GM20431 (cell line): ENCODE data around the gene TC2N.
"Not testable (repeated sequence)": the region's sequence is repeated elsewhere in the genome, so short reads cannot be mapped to it uniquely, and the experiment has no call there.

Source experiments
- in situ Hi-C: fragments of 300-500 bp; cut with MseI, MboI; formaldehyde crosslinking; loops from one replicate; pipeline ENCODE4 v1.15.0; 2020; ENCODE audit warnings: low sequenced_read_pairs; ENCODE audit not compliant: unreplicated experiment

TC2N gene

DNA sequence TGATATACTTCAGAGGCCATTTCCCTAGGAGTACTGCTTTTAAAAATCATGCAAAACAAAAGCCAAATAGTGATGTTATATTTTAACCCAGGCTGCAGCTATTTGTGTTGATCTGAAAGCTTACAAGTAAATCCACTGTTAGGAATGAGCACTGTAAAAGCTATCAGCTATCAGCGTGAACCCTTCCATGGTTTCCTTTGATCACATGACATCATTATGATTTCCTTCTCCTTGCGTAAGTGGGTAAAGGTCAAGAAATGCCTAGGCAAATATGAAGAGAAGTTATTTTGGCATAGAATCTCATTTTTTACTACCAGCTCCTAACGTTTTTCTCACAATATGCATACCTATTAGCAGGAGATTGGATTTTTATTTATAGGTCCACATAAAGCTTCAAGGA lies 86.9 kb downstream of the TC2N start:
- in situ Hi-C loops, result no loop called here

GRCh38 chr14:91778217-91778616 lies 89.1 kb downstream of the TC2N start:
- in situ Hi-C loops, result no loop called here

- in situ Hi-C loops, result no loop called here
Measured at GRCh38 chr14:91774140-91775096, 92.9 kb downstream of the TC2N start.

DNA sequence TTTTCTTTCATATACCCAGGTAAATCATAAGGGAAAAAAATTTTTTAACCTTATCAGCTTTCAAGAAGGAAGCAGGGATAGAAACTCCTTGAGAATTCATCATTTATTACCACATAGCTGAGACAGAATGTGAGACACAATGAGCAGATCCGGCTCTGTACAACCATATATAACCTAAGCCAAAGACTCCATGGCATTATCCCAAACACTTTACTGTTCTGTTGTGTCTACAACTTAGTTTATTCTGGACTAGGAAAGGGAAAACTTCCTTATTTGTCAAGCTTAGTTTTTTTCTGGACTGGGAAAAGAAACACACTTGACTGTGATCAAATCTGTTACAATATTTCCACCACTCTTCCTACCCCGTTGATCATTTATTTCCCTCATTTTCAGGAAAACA lies 97.2 kb downstream of the TC2N start:
- in situ Hi-C loops, result no loop called here

DNA sequence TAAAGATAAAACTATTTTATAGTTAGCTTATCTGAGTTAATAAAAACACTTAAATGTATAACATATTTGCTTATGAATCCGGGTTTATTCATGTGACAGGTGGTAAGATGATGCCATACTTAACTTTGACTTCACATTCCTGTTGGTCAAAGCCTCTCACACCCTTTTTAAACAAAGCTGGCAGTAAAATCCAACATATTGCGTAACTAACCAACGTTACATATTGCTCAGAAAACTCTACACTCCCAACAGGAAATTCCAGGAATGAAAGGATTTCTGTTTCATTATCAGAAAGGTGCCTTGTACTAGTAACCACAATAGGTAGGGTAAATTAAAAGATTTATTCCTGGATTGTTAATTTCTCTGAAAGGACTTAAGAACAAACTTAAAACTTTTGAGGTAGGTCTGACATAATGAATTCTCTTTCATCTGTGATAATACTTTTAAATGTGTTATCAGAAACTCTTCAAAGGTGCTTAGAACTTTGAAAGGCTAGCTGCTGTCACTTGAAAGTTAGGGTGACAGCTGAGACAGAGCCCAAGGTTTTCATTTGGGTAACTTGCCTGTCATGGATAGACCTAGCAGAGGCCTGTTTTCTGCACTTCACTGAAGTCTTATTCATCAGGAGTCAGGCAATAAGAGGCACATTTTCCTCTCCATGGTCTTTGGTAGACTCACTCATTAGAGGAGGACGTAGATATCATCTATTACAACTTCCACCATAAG lies 111.6 kb downstream of the TC2N start:
- in situ Hi-C loops, result no loop called here

DNA sequence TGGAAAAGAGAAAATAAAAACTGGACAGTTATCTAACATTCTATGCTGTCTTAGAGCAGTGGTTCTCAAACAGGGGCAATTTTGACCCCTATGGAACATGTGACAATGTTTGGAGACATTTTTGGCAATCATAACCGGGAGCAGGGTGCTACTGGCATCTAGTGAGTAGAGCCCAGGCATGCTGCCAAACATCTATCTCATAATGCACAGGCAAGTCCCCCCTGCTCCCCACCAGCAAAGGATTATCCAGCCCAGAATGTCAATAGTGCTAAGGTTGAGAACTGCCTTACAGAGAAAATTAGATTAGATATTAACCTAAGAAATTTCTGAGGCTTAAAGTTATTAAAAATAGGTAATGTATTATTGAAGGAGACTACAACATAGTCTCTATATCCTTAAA lies 112.5 kb downstream of the TC2N start:
- in situ Hi-C loops, result no loop called here

DNA sequence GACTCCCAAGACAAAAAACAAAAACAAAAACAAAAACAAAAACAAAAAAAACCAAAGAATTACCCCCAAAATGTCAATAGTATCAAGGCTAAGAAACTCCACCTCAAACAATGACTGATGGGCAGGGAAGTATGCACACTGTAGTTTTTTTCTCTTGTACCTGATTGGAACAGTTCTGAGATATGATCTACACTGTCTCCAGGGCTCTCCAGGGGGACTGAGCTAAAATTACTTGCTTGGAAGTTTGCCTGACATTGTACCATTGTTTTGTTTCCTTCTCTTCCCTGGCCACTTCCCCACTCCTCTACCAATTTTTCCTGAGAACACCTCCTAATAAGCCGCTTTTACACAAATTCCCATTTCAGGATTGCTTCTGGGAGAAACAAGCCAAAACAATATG lies 113.2 kb downstream of the TC2N start:
- in situ Hi-C loops, result no loop called here

DNA sequence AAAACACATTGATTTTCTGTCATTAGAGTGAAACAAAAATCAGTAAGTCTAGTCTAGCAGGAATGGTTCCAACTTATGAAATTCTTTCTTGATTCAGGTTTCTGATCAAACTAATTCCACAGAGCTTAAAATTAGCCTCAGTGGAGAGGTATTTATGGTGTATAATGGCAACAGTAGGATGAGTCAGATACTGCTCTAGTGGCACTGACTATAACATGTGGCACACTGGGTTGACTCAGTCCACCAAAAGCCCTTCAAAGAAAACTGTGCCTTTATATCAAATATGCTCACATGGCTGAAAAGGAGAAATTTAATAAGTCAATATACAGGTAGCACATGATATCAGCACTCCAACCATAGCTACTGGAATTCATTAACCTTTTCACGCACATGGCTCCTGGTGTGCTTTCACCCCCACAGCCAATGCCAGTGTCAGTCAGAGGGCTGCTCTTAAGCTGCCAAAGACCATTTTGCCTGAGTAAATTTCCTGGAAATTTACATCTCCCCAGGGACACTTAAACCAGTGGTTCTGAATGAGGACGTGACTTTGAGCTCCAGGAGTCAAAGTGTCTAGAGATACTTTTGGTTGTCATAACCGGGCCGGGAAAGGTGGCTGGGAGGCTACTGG lies 113.7 kb downstream of the TC2N start:
- in situ Hi-C loops, result no loop called here

- in situ Hi-C loops, result no loop called here
Measured at GRCh38 chr14:91752961-91753360, 114.4 kb downstream of the TC2N start.

DNA sequence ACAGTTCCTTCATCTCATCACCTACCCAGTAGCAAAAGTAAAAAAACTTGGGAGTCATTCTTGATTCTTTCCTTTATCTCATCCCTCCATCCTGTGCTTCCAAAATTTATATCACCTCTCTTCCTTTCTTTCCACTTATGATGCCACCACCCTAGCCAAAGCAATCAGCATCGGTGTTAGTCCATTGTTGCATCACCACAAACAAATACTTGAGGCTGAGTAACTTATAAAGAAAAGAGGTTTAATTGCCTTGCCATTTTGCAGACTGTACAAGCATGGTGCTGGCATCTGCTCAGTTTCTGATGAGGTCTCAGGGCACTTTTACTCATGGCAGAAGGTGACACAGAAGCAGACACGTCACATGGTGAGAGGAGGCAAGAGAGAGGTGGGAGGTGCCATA lies 115.6 kb downstream of the TC2N start:
- in situ Hi-C loops, result no loop called here

GRCh38 chr14:91750634-91751198 lies 116.6 kb downstream of the TC2N start:
- in situ Hi-C loops, result no loop called here

DNA sequence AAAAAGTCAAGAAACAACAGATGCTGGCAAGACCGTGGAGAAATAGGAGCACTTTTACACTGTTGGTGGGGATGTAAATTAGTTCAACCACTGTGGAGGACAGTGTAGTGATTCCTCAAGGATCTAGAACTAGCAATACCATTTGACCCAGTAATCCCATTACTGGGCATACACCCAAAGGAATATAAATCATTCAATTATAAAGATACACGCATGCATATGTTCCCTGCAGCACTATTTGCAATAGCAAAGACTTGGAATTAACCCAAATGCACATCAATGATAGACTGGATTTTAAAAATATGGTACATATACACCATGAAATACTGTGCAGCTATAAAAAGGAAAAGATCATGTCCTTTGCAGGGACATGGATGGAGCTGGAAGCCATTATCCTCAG lies 117.5 kb downstream of the TC2N start:
- in situ Hi-C loops, result no loop called here

- in situ Hi-C loops, result no loop called here
Measured at GRCh38 chr14:91748049-91748448, 119.3 kb downstream of the TC2N start.

DNA sequence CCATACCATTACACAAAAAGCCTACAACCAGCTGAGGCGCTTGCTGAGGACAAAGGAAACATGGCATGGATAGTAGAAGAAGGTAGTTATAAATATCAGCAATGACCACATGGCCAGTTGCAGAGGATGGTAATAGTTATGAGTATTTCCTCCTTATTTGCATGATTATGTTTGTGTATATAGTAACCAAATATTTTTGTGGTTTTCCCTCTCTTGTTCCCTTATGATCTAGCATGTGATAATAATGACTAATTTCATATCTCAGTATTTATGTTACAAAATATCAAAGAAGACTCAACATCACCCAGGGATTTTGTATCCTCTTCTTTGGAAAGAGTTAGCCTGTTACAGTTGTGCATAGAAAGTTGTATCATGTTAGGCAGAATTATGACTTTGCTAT lies 122.0 kb downstream of the TC2N start:
- in situ Hi-C loops, result no loop called here

- in situ Hi-C loops, result no loop called here
Measured at GRCh38 chr14:91744068-91744480, 123.3 kb downstream of the TC2N start.

GRCh38 chr14:91743305-91743653 lies 124.1 kb downstream of the TC2N start:
- in situ Hi-C loops, result no loop called here

GRCh38 chr14:91742621-91743304 lies 124.6 kb downstream of the TC2N start:
- in situ Hi-C loops, result no loop called here

DNA sequence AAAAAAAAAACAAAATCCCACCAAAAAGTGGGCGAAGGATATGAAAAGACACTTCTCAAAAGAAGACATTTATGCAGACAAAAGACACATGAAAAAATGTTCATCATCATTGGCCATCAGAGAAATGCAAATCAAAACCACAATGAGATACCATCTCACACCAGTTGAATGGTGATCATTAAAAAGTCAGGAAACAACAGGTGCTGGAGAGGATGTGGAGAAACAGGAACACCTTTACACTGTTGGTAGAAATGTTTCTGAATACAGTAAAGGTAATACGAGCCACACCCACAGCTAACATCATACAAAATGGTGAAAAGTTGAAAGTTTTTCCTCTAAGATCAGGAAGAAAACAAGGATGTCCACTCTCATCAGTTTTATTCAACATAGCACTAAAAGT lies 127.5 kb downstream of the TC2N start:
- in situ Hi-C loops, result not testable (repeated sequence)

- in situ Hi-C loops, result no loop called here
Measured at GRCh38 chr14:91737619-91738018, 129.7 kb downstream of the TC2N start.

DNA sequence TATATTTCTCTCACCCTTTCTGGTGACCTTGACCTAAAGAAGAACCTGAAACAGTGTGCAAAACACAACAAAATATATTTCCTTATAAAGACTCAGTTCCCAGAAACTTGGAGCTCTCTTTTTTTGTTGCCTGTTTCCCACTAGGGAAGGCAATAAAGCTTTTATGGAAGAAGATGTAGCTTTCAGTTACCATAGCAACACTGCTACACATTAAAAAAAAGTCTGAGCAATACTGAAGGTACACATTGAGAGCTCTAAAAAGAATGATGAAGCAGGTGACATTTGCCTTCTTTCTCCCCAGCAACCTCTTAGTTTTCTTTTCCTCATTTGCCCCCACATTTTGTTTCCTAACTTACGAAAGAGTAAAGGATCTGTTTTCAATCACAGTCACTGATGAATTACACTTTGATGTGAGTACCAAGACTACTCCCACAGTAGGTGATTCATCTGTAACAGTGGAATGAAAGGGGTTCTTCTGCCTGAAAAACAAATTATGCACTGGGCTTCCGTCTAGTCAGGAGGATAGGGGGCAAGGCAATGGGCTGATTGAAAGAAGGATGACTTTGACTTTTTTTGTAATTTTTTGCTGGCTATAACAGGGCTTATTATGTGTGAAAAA lies 134.4 kb downstream of the TC2N start:
- in situ Hi-C loops, result no loop called here
